WTC11 (cell line): Measurements from ENCODE around the gene SEMA4F. TPM values are rescaled to one million over a fixed set of nuclear protein-coding genes. Genes with fewer than 3 reads are reported as not detected.
A peak's percentile ranks its signal among the peaks of the same experiment; 100 is the strongest.
"Not testable (repeated sequence)": the region's sequence is repeated elsewhere in the genome, so short reads cannot be mapped to it uniquely, and the experiment has no call there.

ENCODE experiments used
- ATAC-seq: fragments of 200-7000 bp; cut with Tn5 transposase; 2 replicates; pipeline ENCODE4 v1.10.0; 2021; ENCODE audit warnings: mild to moderate bottlenecking, moderate library complexity
- CTCF ChIA-PET: fragments of 300-600 bp; sonication (Branson Sonifier 250); formaldehyde crosslinking; loops from one replicate; lab custom pipeline; 2021; ENCODE audit warnings: antibody characterized with exemption; lab: Charles Lee
- POLR2A ChIA-PET: fragments of 350-600 bp; sonication (Branson Sonifier 250); formaldehyde crosslinking; loops from one replicate; lab custom pipeline; 2021; ENCODE audit warnings: antibody characterized with exemption; lab: Charles Lee
- DNase-seq: peaks from one replicate; pipeline ENCODE4 v3.0.0; 2021; ENCODE audit warnings: low spot score
- H3K27ac Mint-ChIP-seq: 2 replicates; pipeline ENCODE4 v1.8.0; 2021; ENCODE audit warnings: mixed read lengths
- H3K27me3 Mint-ChIP-seq: 2 replicates; pipeline ENCODE4 v1.8.0; 2021; ENCODE audit warnings: low read depth, mild to moderate bottlenecking, moderate library complexity, mixed read lengths
- H3K36me3 Mint-ChIP-seq: 2 replicates; pipeline ENCODE4 v1.8.0; 2021; ENCODE audit warnings: mixed read lengths
- H3K4me1 Mint-ChIP-seq: 2 replicates; pipeline ENCODE4 v1.8.0; 2022; ENCODE audit warnings: mixed read lengths
- H3K4me3 Mint-ChIP-seq: 2 replicates; pipeline ENCODE4 v1.8.0; 2021; ENCODE audit warnings: mild to moderate bottlenecking, moderate library complexity, mixed read lengths
- H3K9me3 Mint-ChIP-seq: 2 replicates; pipeline ENCODE4 v1.8.0; 2021; ENCODE audit warnings: mixed read lengths
- CBFB ChIP-seq: sonication (generic); formaldehyde crosslinking; IDR thresholded peaks from 2 replicates; pipeline ENCODE4 v1.8.1; 2022; ENCODE audit warnings: mild to moderate bottlenecking, low read depth, missing genetic modification reagents
- ESRRA ChIP-seq: sonication (generic); formaldehyde crosslinking; IDR thresholded peaks from 2 replicates; pipeline ENCODE4 v1.8.1; 2022; ENCODE audit warnings: mild to moderate bottlenecking, missing genetic modification reagents, borderline replicate concordance
- FOXJ3 ChIP-seq: sonication (generic); formaldehyde crosslinking; IDR thresholded peaks from 2 replicates; pipeline ENCODE4 v1.9.0; 2021; ENCODE audit warnings: missing genetic modification reagents, mild to moderate bottlenecking, borderline replicate concordance
- HMGA2 ChIP-seq: fragments of 250-450 bp; sonication (Bioruptor Pico); IDR thresholded peaks from 2 replicates; pipeline ENCODE4 v1.4.0; 2021; ENCODE audit warnings: mild to moderate bottlenecking, moderate library complexity
- JUN ChIP-seq: sonication (generic); formaldehyde crosslinking; IDR thresholded peaks from 2 replicates; pipeline ENCODE4 v1.8.0; 2023; ENCODE audit warnings: mild to moderate bottlenecking, missing genetic modification reagents
- RELA ChIP-seq: sonication (generic); formaldehyde crosslinking; IDR thresholded peaks from 2 replicates; pipeline ENCODE4 v1.8.1; 2022; ENCODE audit warnings: missing genetic modification reagents, mild to moderate bottlenecking, borderline replicate concordance
- TP53 ChIP-seq: sonication (generic); formaldehyde crosslinking; IDR thresholded peaks from 2 replicates; pipeline ENCODE4 v1.8.1; 2023; ENCODE audit warnings: mild to moderate bottlenecking, missing genetic modification reagents
- total RNA-seq: library from RNA; stranded (reverse); gene quantifications from 3 replicates; pipeline ENCODE4 v1.2.3, GENCODE V29; 2021
- TF ChIP-seq, protein P1 (sequence below): sonication (generic); formaldehyde crosslinking; IDR thresholded peaks from 2 replicates; pipeline ENCODE4 v1.8.1; 2022; ENCODE audit warnings: mild to moderate bottlenecking, moderate library complexity, missing genetic modification reagents
- TF ChIP-seq, protein P2 (sequence below): sonication (generic); formaldehyde crosslinking; IDR thresholded peaks from 2 replicates; pipeline ENCODE4 v1.8.0; 2022; ENCODE audit warnings: mild to moderate bottlenecking, missing genetic modification reagents
- TF ChIP-seq, protein P3 (sequence below): sonication (generic); formaldehyde crosslinking; IDR thresholded peaks from 2 replicates; pipeline ENCODE4 v1.8.0; 2022; ENCODE audit warnings: mild to moderate bottlenecking, missing genetic modification reagents
- TF ChIP-seq, protein P4 (sequence below): sonication (generic); formaldehyde crosslinking; IDR thresholded peaks from 2 replicates; pipeline ENCODE4 v1.8.0; 2022; ENCODE audit warnings: missing genetic modification reagents
- TF ChIP-seq, protein P5 (sequence below): sonication (generic); formaldehyde crosslinking; IDR thresholded peaks from 2 replicates; pipeline ENCODE4 v1.8.1; 2023; ENCODE audit warnings: mild to moderate bottlenecking, missing genetic modification reagents, moderate library complexity
- TF ChIP-seq, protein P6 (sequence below): sonication (generic); formaldehyde crosslinking; IDR thresholded peaks from 2 replicates; pipeline ENCODE4 v1.8.0; 2022; ENCODE audit warnings: mild to moderate bottlenecking, missing genetic modification reagents
- TF ChIP-seq, protein P7 (sequence below): fragments of 250-450 bp; sonication (Bioruptor Pico); IDR thresholded peaks from 2 replicates; pipeline ENCODE4 v1.9.0; 2021; ENCODE audit warnings: moderate library complexity, mild to moderate bottlenecking, inconsistent platforms, borderline replicate concordance

SEMA4F gene
- total RNA-seq, 1 experiment from 2014 or later: 5.7 TPM

DNA sequence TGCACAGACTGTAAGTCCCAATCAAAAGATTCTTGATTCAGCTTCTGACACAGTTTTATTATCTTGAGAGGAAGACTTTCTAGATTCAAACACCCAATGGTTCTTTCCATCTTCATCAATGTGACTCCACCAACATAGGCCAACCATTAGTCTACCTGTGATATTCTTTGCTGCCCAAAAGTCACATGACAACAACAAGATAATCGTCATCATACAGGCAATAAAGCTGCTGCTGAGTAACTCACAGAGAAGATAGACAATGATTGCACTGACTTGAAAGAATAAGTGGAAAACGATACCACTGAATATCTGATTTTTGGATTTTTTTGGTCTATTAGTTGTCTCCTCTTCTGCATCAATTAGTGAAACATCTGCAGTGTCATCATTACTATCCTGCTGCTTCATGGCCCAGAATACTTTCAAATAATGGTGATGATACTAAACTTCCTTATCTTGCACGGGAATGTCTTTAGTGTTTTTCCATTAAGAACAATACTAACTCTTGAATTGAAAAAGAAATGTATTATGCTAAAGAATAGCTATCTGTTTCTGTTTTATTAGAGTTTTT lies 25.4 kb upstream of the SEMA4F start:
- no peaks in the 10 kb centered on the region for H3K9me3 Mint-ChIP-seq
- no peak for ATAC-seq
- H3K27me3 Mint-ChIP-seq: no peaks in the 10 kb centered on the region
- no peak overlapping the region for H3K27ac Mint-ChIP-seq
- DNase-seq: no peak
- TF ChIP-seq, protein P1, sequence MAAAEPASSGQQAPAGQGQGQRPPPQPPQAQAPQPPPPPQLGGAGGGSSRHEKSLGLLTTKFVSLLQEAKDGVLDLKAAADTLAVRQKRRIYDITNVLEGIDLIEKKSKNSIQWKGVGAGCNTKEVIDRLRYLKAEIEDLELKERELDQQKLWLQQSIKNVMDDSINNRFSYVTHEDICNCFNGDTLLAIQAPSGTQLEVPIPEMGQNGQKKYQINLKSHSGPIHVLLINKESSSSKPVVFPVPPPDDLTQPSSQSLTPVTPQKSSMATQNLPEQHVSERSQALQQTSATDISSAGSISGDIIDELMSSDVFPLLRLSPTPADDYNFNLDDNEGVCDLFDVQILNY (CRISPR knock-in tag): no peak
- TF ChIP-seq, protein P2, sequence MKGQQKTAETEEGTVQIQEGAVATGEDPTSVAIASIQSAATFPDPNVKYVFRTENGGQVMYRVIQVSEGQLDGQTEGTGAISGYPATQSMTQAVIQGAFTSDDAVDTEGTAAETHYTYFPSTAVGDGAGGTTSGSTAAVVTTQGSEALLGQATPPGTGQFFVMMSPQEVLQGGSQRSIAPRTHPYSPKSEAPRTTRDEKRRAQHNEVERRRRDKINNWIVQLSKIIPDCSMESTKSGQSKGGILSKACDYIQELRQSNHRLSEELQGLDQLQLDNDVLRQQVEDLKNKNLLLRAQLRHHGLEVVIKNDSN (CRISPR knock-in tag): no peak
- TF ChIP-seq, all 79 proteins: peak for 0
- POLR2A ChIA-PET: no interaction called here
- H3K36me3 Mint-ChIP-seq: no peaks in the 10 kb centered on the region
- CTCF ChIA-PET: no interaction called here
- no peak overlapping the region for H3K4me3 Mint-ChIP-seq
- H3K4me1 Mint-ChIP-seq: peaks cover 20% of the 10 kb centered on the region

DNA sequence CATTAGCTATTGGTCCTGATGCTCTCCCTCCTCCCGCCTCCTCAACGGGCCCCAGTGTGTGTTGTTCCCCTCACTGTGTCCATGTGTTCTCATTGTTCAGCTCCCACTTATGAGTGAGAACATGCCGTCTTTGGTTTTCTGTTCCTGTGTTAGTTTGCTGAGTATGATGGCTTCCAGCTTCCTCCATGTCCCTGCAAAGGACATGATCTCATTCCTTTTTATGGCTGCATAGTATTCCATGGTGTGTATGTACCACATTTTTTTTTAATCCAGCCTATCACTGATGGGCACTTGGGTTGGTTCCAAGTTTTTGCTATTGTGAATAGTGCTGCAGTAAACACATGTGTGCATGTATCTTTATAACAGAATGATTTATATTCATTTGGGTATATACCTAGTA lies 23.6 kb upstream of the SEMA4F start:
- DNase-seq, H3K9me3 Mint-ChIP-seq, H3K36me3 Mint-ChIP-seq, POLR2A ChIA-PET, CTCF ChIA-PET, H3K4me3 Mint-ChIP-seq, H3K27ac Mint-ChIP-seq, ATAC-seq, H3K27me3 Mint-ChIP-seq: not testable (repeated sequence)
- H3K4me1 Mint-ChIP-seq: peaks cover 20% of the 10 kb centered on the region

DNA sequence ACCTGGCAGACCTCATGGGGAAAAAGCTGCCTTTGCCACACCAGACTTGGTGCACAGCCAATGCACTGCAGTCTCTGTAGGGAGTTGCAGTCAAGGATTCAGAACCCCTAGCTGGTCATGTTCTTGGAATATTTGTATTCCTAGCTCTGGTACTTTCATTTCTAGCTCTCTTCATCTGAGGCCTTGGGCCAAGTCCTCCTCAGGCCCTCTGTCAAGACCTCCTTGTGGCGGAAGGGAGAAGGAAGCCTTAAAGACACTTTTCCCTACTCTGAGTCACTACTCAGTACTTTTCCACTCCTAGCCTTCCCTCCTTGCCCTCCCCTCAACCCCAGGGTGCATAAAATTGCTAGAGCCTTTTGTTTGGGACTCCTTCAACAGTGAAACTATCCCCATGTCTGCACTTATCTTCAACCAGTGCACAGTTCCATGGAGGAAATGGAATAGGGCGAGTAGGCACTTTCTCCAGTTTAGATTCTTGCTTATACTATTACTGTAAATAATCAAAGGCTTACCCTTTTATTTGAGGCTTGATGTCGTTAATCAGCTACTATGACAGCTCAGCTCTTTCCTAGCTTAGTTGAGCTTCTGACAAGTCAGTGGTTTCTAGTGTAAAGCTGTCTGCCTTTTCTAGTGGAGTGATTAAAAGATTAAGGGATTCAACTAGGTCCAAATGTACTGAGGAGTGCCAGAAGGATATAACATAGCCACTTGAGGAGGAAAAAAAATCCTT lies 21.7 kb upstream of the SEMA4F start:
- TF ChIP-seq JUN (no peak), CBFB (CRISPR knock-in tag) (no peak), RELA (CRISPR knock-in tag) (no peak), FOXJ3 (CRISPR knock-in tag) (no peak), HMGA2 (CRISPR knock-in tag) (no peak), ESRRA (CRISPR knock-in tag) (no peak), TP53 (CRISPR knock-in tag) (no peak)
- TF ChIP-seq, protein P3, sequence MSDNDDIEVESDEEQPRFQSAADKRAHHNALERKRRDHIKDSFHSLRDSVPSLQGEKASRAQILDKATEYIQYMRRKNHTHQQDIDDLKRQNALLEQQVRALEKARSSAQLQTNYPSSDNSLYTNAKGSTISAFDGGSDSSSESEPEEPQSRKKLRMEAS (CRISPR knock-in tag): no peak
- TF ChIP-seq, protein P4, sequence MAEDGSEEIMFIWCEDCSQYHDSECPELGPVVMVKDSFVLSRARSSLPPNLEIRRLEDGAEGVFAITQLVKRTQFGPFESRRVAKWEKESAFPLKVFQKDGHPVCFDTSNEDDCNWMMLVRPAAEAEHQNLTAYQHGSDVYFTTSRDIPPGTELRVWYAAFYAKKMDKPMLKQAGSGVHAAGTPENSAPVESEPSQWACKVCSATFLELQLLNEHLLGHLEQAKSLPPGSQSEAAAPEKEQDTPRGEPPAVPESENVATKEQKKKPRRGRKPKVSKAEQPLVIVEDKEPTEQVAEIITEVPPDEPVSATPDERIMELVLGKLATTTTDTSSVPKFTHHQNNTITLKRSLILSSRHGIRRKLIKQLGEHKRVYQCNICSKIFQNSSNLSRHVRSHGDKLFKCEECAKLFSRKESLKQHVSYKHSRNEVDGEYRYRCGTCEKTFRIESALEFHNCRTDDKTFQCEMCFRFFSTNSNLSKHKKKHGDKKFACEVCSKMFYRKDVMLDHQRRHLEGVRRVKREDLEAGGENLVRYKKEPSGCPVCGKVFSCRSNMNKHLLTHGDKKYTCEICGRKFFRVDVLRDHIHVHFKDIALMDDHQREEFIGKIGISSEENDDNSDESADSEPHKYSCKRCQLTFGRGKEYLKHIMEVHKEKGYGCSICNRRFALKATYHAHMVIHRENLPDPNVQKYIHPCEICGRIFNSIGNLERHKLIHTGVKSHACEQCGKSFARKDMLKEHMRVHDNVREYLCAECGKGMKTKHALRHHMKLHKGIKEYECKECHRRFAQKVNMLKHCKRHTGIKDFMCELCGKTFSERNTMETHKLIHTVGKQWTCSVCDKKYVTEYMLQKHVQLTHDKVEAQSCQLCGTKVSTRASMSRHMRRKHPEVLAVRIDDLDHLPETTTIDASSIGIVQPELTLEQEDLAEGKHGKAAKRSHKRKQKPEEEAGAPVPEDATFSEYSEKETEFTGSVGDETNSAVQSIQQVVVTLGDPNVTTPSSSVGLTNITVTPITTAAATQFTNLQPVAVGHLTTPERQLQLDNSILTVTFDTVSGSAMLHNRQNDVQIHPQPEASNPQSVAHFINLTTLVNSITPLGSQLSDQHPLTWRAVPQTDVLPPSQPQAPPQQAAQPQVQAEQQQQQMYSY (CRISPR knock-in tag): no peak
- TF ChIP-seq, protein P5, sequence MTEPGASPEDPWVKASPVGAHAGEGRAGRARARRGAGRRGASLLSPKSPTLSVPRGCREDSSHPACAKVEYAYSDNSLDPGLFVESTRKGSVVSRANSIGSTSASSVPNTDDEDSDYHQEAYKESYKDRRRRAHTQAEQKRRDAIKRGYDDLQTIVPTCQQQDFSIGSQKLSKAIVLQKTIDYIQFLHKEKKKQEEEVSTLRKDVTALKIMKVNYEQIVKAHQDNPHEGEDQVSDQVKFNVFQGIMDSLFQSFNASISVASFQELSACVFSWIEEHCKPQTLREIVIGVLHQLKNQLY: no peak
- TF ChIP-seq, protein P6, sequence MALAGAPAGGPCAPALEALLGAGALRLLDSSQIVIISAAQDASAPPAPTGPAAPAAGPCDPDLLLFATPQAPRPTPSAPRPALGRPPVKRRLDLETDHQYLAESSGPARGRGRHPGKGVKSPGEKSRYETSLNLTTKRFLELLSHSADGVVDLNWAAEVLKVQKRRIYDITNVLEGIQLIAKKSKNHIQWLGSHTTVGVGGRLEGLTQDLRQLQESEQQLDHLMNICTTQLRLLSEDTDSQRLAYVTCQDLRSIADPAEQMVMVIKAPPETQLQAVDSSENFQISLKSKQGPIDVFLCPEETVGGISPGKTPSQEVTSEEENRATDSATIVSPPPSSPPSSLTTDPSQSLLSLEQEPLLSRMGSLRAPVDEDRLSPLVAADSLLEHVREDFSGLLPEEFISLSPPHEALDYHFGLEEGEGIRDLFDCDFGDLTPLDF: no peak
- TF ChIP-seq, protein P7, sequence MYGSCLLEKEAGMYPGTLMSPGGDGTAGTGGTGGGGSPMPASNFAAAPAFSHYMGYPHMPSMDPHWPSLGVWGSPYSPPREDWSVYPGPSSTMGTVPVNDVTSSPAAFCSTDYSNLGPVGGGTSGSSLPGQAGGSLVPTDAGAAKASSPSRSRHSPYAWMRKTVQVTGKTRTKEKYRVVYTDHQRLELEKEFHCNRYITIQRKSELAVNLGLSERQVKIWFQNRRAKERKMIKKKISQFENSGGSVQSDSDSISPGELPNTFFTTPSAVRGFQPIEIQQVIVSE: no peak
- TF ChIP-seq, all 79 proteins: peak for 0
- Mint-ChIP-seq H3K27me3 (no peaks in the 10 kb centered on the region; the same call in 1 of the 2 replicates), H3K4me1 (peaks cover 20% of the 10 kb centered on the region), H3K9me3 (no peaks in the 10 kb centered on the region), H3K36me3 (no peaks in the 10 kb centered on the region), H3K4me3 (no peak overlapping the region), H3K27ac (peak overlapping the region; percentile 78; the same call in 1 of the 2 replicates)
- ChIA-PET POLR2A (no interaction called here), CTCF (interaction anchor here (0.6 to 1.6 kb wide), 5 partner anchors 10 to 157 kb away, joined by 3 to 7 read pairs (median 4); partner anchors contain the start of genes M1AP and SEMA4F)
- no peak for DNase-seq
- peak; percentile 98 for ATAC-seq
